Bone marrow (tissue), 2 donors: ENCODE measurements around the gene ELAVL3.
"Not testable (repeated sequence)": the region's sequence is repeated elsewhere in the genome, so short reads cannot be mapped to it uniquely, and the experiment has no call there.

Experiments
- DNase-seq, 2 donors: peaks; one replicate each; lab custom pipeline; 2025; lab: John Stamatoyannopoulos, UW

ELAVL3 gene

GRCh38 chr19:11435833-11436313, 45.0 kb downstream of the ELAVL3 start:
- no peak for DNase-seq

GRCh38 chr19:11435057-11435832, 45.6 kb downstream of the ELAVL3 start, which contains the start of the genes ODAD3 and PRKCSH:
ODAD3 (minus strand) TSS chr19:11435121; CDS start chr19:11435016, 105 bp downstream.
PRKCSH (plus strand) TSS chr19:11435635; CDS start chr19:11436118, 483 bp downstream.
- peak; percentile 99 for DNase-seq

GRCh38 chr19:11434703-11435056, 46.2 kb downstream of the ELAVL3 start:
- DNase-seq = no peak

- DNase-seq = not testable (repeated sequence)
Measured at GRCh38 chr19:11433526-11433925, 47.3 kb downstream of the ELAVL3 start.

DNA sequence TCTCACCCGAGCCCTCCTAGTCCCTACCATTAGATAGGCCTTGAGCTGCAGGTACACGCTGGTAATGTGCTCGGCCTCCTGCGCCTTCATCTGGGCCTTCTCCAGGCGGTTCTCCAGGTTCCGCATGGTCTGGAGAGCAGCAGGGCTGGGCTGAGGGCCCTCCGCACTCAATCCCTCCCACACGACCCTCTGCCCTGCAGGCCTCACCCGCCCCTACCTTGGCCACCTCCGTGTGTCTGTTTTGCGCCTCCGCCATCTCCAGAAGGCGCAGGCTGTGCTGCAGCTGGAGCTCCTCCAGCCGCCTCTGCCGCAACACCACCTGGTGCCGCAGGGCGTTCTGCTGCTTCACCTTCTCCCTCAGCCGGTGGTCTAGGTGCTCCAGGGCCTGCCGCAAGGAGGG, 54.2 kb downstream of the ELAVL3 start:
- DNase-seq = no peak

DNA sequence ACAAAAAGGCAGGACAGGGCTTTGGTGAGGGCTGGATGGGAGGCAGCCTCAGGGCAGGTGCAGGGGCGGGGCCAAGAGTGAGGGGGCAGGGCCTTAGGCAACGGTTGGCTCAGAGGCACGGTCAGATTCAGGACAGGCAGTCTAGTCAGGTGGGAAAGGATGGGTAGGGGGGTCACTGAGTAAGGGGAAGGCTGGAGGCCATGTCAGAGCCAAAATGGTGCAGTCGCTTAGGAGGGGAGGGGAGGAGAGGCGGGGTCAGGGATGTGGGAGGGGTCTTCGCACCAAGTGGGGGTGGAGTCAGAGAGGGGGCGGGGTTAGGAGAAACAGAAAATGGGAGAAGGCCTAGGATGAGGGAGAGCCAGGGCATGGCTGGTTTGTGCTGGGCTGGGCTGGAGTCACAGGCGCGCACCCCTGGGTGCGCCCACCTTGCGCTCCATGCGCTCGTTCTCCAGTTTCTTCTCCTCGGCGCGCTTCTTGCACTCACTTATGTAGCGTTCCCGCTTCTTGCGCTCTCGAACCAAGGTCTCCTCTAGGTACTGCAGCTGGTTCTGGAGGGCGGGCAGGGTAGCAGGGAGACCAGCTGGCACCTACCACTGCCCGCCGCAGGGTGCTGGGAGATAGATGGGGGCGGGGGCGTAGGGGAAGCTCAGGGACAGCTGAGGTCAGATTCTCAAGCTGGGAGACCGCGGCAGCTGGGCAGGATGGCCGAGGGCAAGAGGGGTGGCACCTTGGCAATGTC, 55.0 kb downstream of the ELAVL3 start:
- no peak for DNase-seq

DNA sequence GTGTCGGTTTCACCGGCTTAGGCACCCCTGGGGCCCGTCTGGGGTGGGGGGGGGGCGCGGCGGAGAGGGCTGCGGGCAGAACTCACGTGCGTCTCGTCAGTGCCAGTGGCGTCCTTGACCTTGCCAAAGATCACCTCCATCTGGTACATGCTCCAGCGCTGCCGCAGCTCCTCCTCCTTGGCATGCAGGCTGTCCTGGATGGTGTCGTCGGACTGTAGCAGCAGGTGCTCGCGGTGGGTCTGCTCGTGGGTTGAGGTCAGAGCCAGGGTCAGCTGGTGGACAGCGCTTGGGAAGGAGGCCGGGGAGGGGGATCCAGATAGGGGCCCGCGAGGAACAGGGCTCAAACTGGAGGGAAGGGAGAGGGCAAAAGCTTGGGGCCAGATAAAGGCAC, 57.1 kb downstream of the ELAVL3 start:
- DNase-seq = no peak

GRCh38 chr19:11423164-11423790, 57.6 kb downstream of the ELAVL3 start:
- DNase-seq = no peak

DNA sequence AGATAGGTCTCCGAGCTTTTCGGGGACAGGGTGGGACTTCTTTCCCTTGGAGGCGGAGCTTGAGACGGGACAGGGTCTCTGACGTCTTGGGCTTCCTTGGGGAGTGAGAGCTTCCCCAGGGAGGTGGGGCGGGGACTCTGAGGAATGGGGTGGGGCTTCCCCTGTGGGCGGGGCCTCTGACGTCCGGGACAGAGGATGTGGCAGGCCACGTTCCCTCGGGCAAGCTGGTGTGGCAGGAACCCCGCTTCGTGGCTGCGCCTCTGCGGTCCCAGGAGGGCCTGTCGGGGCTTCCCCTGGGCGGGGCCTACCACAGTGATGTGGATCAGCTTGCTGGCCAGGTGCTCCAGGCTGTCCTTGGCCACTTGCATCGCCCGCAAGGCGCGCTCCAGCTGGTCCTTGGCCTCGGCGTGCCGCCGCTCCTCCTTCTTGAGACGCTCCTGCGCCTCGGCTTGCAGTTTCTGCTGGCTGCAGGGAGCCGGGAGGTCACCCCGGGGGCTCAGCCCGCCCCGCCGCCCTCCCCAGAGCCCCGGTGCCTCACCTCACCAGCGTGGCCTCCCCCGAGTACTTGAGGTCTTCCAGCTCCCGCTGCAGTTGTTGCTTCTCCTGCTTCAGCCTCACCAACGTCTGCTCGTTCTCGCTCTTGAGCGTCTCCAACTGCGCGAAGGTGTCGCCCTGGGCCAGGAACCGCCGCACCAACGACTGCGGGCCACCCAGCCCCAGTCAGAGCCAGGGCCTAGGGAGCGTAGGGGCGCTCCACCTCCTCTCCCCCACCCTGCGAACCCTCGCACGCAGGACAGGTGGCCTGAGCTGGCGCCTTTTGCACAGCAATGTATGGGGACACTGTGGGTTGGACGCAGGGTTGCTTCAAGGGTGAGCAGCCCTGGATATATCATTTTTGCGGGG, 58.4 kb downstream of the ELAVL3 start:
- DNase-seq = peak in 1 of 2 donors; percentile 58

GRCh38 chr19:11421371-11422098, 59.3 kb downstream of the ELAVL3 start:
- peak in 1 of 2 donors; percentile 58 for DNase-seq

GRCh38 chr19:11420429-11421370, 60.1 kb downstream of the ELAVL3 start:
- peak in 1 of 2 donors; percentile 36 for DNase-seq

GRCh38 chr19:11418549-11419506, 62.0 kb downstream of the ELAVL3 start, which contains the start of gene RGL3:
RGL3 (minus strand) TSS chr19:11419314; CDS start chr19:11419278, 36 bp downstream.
- DNase-seq = no peak

- DNase-seq = no peak
Measured at GRCh38 chr19:11418094-11418548, 62.7 kb downstream of the ELAVL3 start.

GRCh38 chr19:11416346-11417052, 64.3 kb downstream of the ELAVL3 start:
- DNase-seq = no peak

DNA sequence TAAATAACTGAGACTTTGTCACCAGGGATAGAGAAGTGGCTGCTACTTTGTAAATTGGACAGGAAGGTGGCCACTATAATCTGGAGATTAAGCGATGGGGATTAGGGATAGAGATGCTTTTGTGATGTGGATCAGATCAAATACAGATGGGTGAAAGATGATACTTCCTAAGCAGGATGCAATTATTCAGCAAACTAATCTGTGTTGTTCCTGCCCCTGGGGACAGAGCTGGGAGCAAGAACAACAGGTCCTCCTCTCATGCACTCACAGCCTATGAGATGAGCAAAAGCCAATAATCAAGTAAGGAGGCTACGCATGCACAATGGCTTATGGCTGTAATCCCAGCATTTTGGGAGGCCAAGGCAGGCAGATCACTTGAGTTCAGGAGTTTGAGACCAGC, 66.3 kb downstream of the ELAVL3 start:
- no peak for DNase-seq

- DNase-seq = no peak
Measured at GRCh38 chr19:11410682-11411081, 70.2 kb downstream of the ELAVL3 start.

- no peak for DNase-seq
Measured at GRCh38 chr19:11408591-11408990, 72.3 kb downstream of the ELAVL3 start.
